HCT116 (cell line): ENCODE measurements around the gene CPED1. TPM values are rescaled to one million over a fixed set of nuclear protein-coding genes. Genes with fewer than 3 reads are reported as not detected.

ENCODE experiments used
- ATAC-seq: fragments of 200-7000 bp; cut with Tn5 transposase; 2 replicates; pipeline ENCODE4 v1.9.1; 2020; ENCODE audit warnings: mild to moderate bottlenecking, moderate library complexity
- BruUV-seq: library from RNA; stranded (reverse); fragments of 400-500 nt; replicated peaks from 2 replicates; lab custom pipeline; 2021; lab: Mats Ljungman, UMichigan
- CTCF ChIA-PET: fragments of 300-600 bp; sonication (Branson Sonifier 250); formaldehyde crosslinking; loops from one replicate; lab custom pipeline; 2021; ENCODE audit warnings: antibody characterized with exemption; lab: Charles Lee
- POLR2A ChIA-PET: fragments of 300-600, 350-600 bp; sonication (Branson Sonifier 250); formaldehyde crosslinking; loops from one replicate; lab custom pipeline; 2021; ENCODE audit warnings: antibody characterized with exemption; lab: Charles Lee
- RAD21 ChIA-PET, 2 experiments: fragments of 300-600 bp; sonication (Branson Sonifier 250); formaldehyde crosslinking; loops; one replicate each; lab custom pipeline; 2023; ENCODE audit warnings: low total read pairs in 2 of 2; ENCODE audit not compliant: uncharacterized antibody in 2 of 2, unreplicated experiment in 2 of 2, low non-redundant PET in 1 of 2; lab: Charles Lee
- DNase-seq: peaks from one replicate; pipeline ENCODE4 v3.0.0-alpha.2; 2010; ENCODE audit warnings: low read depth, low spot score
- H2AFZ ChIP-seq: fragments of 200-600 bp; shearing (Covaris generic), sonication (generic); 2 replicates; pipeline ENCODE4 v1.6.1; 2017; ENCODE audit warnings: low read depth, mixed run types, mixed read lengths, antibody characterized with exemption, low read length; ENCODE audit not compliant: poor library complexity, severe bottlenecking
- H3K27ac ChIP-seq: 2 replicates; pipeline ENCODE4 v1.5.1; 2012; ENCODE audit warnings: low read depth, low read length
- H3K27me3 ChIP-seq: fragments of 200-600 bp; sonication (generic); 2 replicates; pipeline ENCODE4 v1.6.1; 2016; ENCODE audit warnings: mixed run types, low read length, mixed read lengths; ENCODE audit not compliant: insufficient read depth
- H3K36me3 ChIP-seq, 2 experiments: fragments of 200-500 bp in 1 of 2; fragments of 200-600 bp in 1 of 2; sonication (Bioruptor generic) in 1 of 2; sonication (generic) in 1 of 2; 2 replicates each; pipeline versions ENCODE4 v1.5.1 to v1.6.1; 2014 to 2016; ENCODE audit warnings: low read length in 2 of 2, inconsistent platforms in 1 of 2, mixed read lengths in 1 of 2, mixed run types in 1 of 2; ENCODE audit not compliant: insufficient read depth in 2 of 2, control insufficient read depth in 1 of 2
- H3K4me1 ChIP-seq, 2 experiments: fragments of 200-600 bp in 1 of 2; sonication (generic) in 1 of 2; 2 replicates each; pipeline versions ENCODE4 v1.5.1 to v1.6.1; 2012 to 2017; ENCODE audit warnings: low read length in 2 of 2, inconsistent platforms in 1 of 2, mild to moderate bottlenecking in 1 of 2, mixed read lengths in 1 of 2, mixed run types in 1 of 2, moderate library complexity in 1 of 2; ENCODE audit not compliant: insufficient read depth in 2 of 2, control insufficient read depth in 1 of 2
- H3K4me2 ChIP-seq: fragments of 200-600 bp; sonication (generic); 2 replicates; pipeline ENCODE4 v1.6.1; 2017; ENCODE audit warnings: mixed run types, low read length, mixed read lengths
- H3K4me3 ChIP-seq, 2 experiments: fragments of 200-600 bp in 1 of 2; sonication (generic) in 1 of 2; replicated peaks in 1 of 2; 2 replicates each; pipeline ENCODE4 v1.5.1; 2011 to 2016; ENCODE audit warnings: low read length in 2 of 2, control low read depth in 1 of 2, low read depth in 1 of 2, mild to moderate bottlenecking in 1 of 2, mixed read lengths in 1 of 2, mixed run types in 1 of 2
- H3K79me2 ChIP-seq: fragments of 200-600 bp; sonication (generic); 2 replicates; pipeline ENCODE4 v1.6.1; 2017; ENCODE audit warnings: mild to moderate bottlenecking, mixed run types, low read length, moderate library complexity, mixed read lengths; ENCODE audit not compliant: insufficient read depth
- H3K9ac ChIP-seq: fragments of 200-600 bp; sonication (generic); 2 replicates; pipeline ENCODE4 v1.6.1; 2016; ENCODE audit warnings: low read length, mixed read lengths
- H3K9me2 ChIP-seq: fragments of 200-600 bp; sonication (generic), shearing (Covaris generic); 2 replicates; pipeline ENCODE4 v1.6.1; 2017; ENCODE audit warnings: mixed run types, mild to moderate bottlenecking, moderate library complexity; ENCODE audit not compliant: insufficient read depth
- H3K9me3 ChIP-seq, 2 experiments: fragments of 200-500 bp in 1 of 2; fragments of 200-600 bp in 1 of 2; sonication (Bioruptor generic) in 1 of 2; sonication (generic) in 1 of 2; 2 replicates each; pipeline ENCODE4 v1.6.1; 2014 to 2017; ENCODE audit warnings: low read length in 2 of 2, mixed read lengths in 2 of 2, inconsistent platforms in 1 of 2, low read depth in 1 of 2, mild to moderate bottlenecking in 1 of 2, mixed run types in 1 of 2, moderate library complexity in 1 of 2; ENCODE audit not compliant: control insufficient read depth in 1 of 2, insufficient read depth in 1 of 2
- H4K20me1 ChIP-seq: fragments of 200-600 bp; sonication (generic), shearing (Covaris generic); 2 replicates; pipeline ENCODE4 v1.6.1; 2017; ENCODE audit warnings: mixed run types, mild to moderate bottlenecking, moderate library complexity; ENCODE audit not compliant: insufficient read depth
- CEBPB ChIP-seq: IDR thresholded peaks from 2 replicates; pipeline ENCODE4 v1.6.1; 2012; ENCODE audit warnings: low read depth
- EGR1 ChIP-seq: IDR thresholded peaks from 2 replicates; pipeline ENCODE4 v1.6.1; 2012; ENCODE audit warnings: low read depth
- ELF1 ChIP-seq: IDR thresholded peaks from 2 replicates; pipeline ENCODE4 v1.6.1; 2012; ENCODE audit warnings: low read depth, borderline replicate concordance
- EZH2phosphoT487 ChIP-seq: fragments of 200-600 bp; IDR thresholded peaks from 2 replicates; pipeline ENCODE4 v1.6.1; 2018; ENCODE audit warnings: antibody characterized with exemption, borderline replicate concordance
- POLR2A ChIP-seq: IDR thresholded peaks from 2 replicates; pipeline ENCODE4 v1.7.0; 2011; ENCODE audit warnings: borderline replicate concordance; ENCODE audit not compliant: insufficient read depth, insufficient read length; ENCODE audit errors: extremely low read depth
- POLR2AphosphoS5 ChIP-seq: IDR thresholded peaks from 2 replicates; pipeline ENCODE4 v1.6.1; 2011; ENCODE audit warnings: mild to moderate bottlenecking, low read depth, low read length, moderate library complexity
- RAD21 ChIP-seq: IDR thresholded peaks from 2 replicates; pipeline ENCODE4 v1.6.1; 2012; ENCODE audit warnings: low read depth, mild to moderate bottlenecking
- REST ChIP-seq: IDR thresholded peaks from 2 replicates; pipeline ENCODE4 v1.6.1; 2012; ENCODE audit warnings: low read depth
- SRF ChIP-seq: IDR thresholded peaks from 2 replicates; pipeline ENCODE4 v1.6.1; 2012; ENCODE audit warnings: low read depth
- TCF7L2 ChIP-seq: IDR thresholded peaks from 2 replicates; pipeline ENCODE4 v1.7.0; 2011; ENCODE audit warnings: borderline replicate concordance, inconsistent platforms; ENCODE audit not compliant: insufficient read depth, insufficient read length; ENCODE audit errors: extremely low read depth
- YY1 ChIP-seq: IDR thresholded peaks from 2 replicates; pipeline ENCODE4 v1.6.1; 2011; ENCODE audit warnings: low read length, low read depth, moderate library complexity, mild to moderate bottlenecking; ENCODE audit not compliant: insufficient replicate concordance; ENCODE audit errors: extremely low read depth
- ZFX ChIP-seq: fragments of 450-650 bp; IDR thresholded peaks from 2 replicates; pipeline ENCODE4 v1.6.1; 2017
- intact Hi-C: fragments of 100-400 bp; cut with micrococcal nuclease; formaldehyde crosslinking; loops from 2 replicates; pipeline ENCODE4 v1.10.0; 2022
- total RNA-seq: library from RNA; stranded (reverse); gene quantifications from one replicate; pipeline ENCODE4 v1.2.1, GENCODE V29; 2021; ENCODE audit not compliant: unreplicated experiment
- TF ChIP-seq, protein P1 (sequence below): IDR thresholded peaks from 2 replicates; pipeline ENCODE4 v1.6.1; 2012
- TF ChIP-seq, protein P2 (sequence below), 3 experiments: fragments of 200-600 bp in 1 of 3; sonication (generic) in 1 of 3; IDR thresholded peaks in 2 of 3; conservative IDR thresholded peaks in 1 of 3; 2 replicates each; pipeline ENCODE4 v1.5.1; 2012 to 2017; ENCODE audit warnings: low read depth in 2 of 3, low read length in 2 of 3, antibody characterized with exemption in 1 of 3, borderline replicate concordance in 1 of 3, control low read depth in 1 of 3, mild to moderate bottlenecking in 1 of 3, mixed read lengths in 1 of 3, mixed run types in 1 of 3, moderate library complexity in 1 of 3; ENCODE audit not compliant: insufficient read depth in 1 of 3

Gene CPED1
- total RNA-seq, 1 experiment from 2014 or later, result 1.2 TPM

- H3K9ac ChIP-seq, result no peak overlapping the region
- no peaks in the 10 kb centered on the region for H3K9me2 ChIP-seq
- H3K4me2 ChIP-seq, result no peak overlapping the region
- H3K27ac ChIP-seq, result no peak overlapping the region
- no peaks in the 10 kb centered on the region for H3K27me3 ChIP-seq
- no peak overlapping the region for H2AFZ ChIP-seq
- no peaks in the 10 kb centered on the region for H3K36me3 ChIP-seq
- H3K4me1 ChIP-seq, result peaks cover 3 to 16% of the 10 kb centered on the region in 2 experiments; a peak in 2 of 4 replicates
- ATAC-seq (no peak), DNase-seq (no peak)
- ChIA-PET CTCF (interaction anchor here (0.6 kb wide), 1 partner anchor 830 kb away, joined by 3 read pairs; no protein-coding TSS in a partner anchor), POLR2A (no interaction called here), RAD21 (no interaction called here)
- TF ChIP-seq, protein P1, sequence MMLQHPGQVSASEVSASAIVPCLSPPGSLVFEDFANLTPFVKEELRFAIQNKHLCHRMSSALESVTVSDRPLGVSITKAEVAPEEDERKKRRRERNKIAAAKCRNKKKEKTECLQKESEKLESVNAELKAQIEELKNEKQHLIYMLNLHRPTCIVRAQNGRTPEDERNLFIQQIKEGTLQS, result no peak
- TF ChIP-seq EZH2phosphoT487 (no peak), TCF7L2 (no peak), RAD21 (no peak), POLR2AphosphoS5 (no peak), ELF1 (no peak), CEBPB (no peak), EGR1 (no peak), POLR2A (no peak), ZFX (no peak), YY1 (no peak), REST (no peak), SRF (no peak)
- TF ChIP-seq, protein P2, sequence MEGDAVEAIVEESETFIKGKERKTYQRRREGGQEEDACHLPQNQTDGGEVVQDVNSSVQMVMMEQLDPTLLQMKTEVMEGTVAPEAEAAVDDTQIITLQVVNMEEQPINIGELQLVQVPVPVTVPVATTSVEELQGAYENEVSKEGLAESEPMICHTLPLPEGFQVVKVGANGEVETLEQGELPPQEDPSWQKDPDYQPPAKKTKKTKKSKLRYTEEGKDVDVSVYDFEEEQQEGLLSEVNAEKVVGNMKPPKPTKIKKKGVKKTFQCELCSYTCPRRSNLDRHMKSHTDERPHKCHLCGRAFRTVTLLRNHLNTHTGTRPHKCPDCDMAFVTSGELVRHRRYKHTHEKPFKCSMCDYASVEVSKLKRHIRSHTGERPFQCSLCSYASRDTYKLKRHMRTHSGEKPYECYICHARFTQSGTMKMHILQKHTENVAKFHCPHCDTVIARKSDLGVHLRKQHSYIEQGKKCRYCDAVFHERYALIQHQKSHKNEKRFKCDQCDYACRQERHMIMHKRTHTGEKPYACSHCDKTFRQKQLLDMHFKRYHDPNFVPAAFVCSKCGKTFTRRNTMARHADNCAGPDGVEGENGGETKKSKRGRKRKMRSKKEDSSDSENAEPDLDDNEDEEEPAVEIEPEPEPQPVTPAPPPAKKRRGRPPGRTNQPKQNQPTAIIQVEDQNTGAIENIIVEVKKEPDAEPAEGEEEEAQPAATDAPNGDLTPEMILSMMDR (IDR thresholded peaks at IDR 0.05 in 2 of 3, conservative IDR thresholded peaks at IDR 0.05 in 1 of 3; ENCODE audit: borderline replicate concordance in 1 of 3, insufficient read depth in 1 of 3, low read depth in 2 of 3, low read length in 2 of 3), result no peak
- H3K9me3 ChIP-seq, result no peaks in the 10 kb centered on the region
- H3K4me3 ChIP-seq, result no peak overlapping the region
- H4K20me1 ChIP-seq, result no peaks in the 10 kb centered on the region
- intact Hi-C loops, result no loop called here
- no peaks in the 10 kb centered on the region for H3K79me2 ChIP-seq
- no TSS peak for BruUV-seq
These were observed 175.7 kb downstream of the CPED1 start for GRCh38 chr7:121164247-121164646.
